Thyroid gland (tissue), 4 donors: Measurements from ENCODE around the gene HOXC6. TPM values are rescaled to one million over a fixed set of nuclear protein-coding genes. Genes with fewer than 3 reads are reported as not detected.
"Not testable (repeated sequence)": the region's sequence is repeated elsewhere in the genome, so short reads cannot be mapped to it uniquely, and the experiment has no call there.

Source experiments
- DNase-seq, 2 donors: peaks; one replicate each; pipeline ENCODE4 v3.0.0-alpha.2; 2019
- H3K27ac ChIP-seq, 3 donors: fragments of 200-600 bp; sonication (generic); 1 replicate in 2 of 3; 2 replicates in 1 of 3; pipeline ENCODE4 v1.5.1; 2016 to 2019; ENCODE audit warnings: mild to moderate bottlenecking in 1 of 3, moderate library complexity in 1 of 3
- H3K27me3 ChIP-seq: fragments of 200-600 bp; sonication (generic); one replicate; pipeline ENCODE4 v1.5.1; 2019
- H3K36me3 ChIP-seq, 2 donors: fragments of 200-600 bp; sonication (generic); one replicate each; pipeline ENCODE4 v1.5.1; 2016 to 2019
- H3K4me1 ChIP-seq, 2 donors: fragments of 200-600 bp; sonication (generic); one replicate each; pipeline ENCODE4 v1.5.1; 2017 to 2019
- H3K4me3 ChIP-seq, 3 donors: fragments of 200-600 bp; sonication (generic); replicated peaks in 1 of 3; 1 replicate in 2 of 3; 2 replicates in 1 of 3; pipeline ENCODE4 v1.5.1; 2016; ENCODE audit warnings: mild to moderate bottlenecking in 1 of 3
- H3K9me3 ChIP-seq: fragments of 200-600 bp; sonication (generic); one replicate; pipeline ENCODE4 v1.5.1; 2017
- CTCF ChIP-seq, 6 experiments: fragments of 200-600 bp in 3 of 6; fragments of 450-650 bp in 3 of 6; sonication (generic) in 3 of 6; IDR thresholded peaks; one replicate each; pipeline ENCODE4 v1.5.1; 2016 to 2019; ENCODE audit warnings: antibody characterized with exemption in 6 of 6, mild to moderate bottlenecking in 2 of 6, inconsistent platforms in 1 of 6, moderate library complexity in 1 of 6
- POLR2A ChIP-seq, 2 donors: fragments of 450-650 bp; IDR thresholded peaks; one replicate each; pipeline ENCODE4 v1.6.1; 2017; ENCODE audit warnings: antibody characterized with exemption in 2 of 2, mild to moderate bottlenecking in 2 of 2, moderate library complexity in 1 of 2
- WGBS, 2 donors: methylation state at CpG; one replicate each; pipeline ENCODE4 v1.1.5; 2017; 5-methylcytosine and 5-hydroxymethylcytosine counted together
- intact Hi-C: fragments of 100-400 bp; cut with DNase I; formaldehyde crosslinking; loops from one replicate; pipeline ENCODE4 v1.15.1; 2023
- total RNA-seq, 4 donors: library from RNA; depleted of rRNA; stranded (reverse); fragments of >200 nt; gene quantifications; one replicate each; pipeline ENCODE4 v1.2.3, GENCODE V29; 2016

The HOXC6 gene
- total RNA-seq, 4 donors from 2014 or later, result not detected

DNA sequence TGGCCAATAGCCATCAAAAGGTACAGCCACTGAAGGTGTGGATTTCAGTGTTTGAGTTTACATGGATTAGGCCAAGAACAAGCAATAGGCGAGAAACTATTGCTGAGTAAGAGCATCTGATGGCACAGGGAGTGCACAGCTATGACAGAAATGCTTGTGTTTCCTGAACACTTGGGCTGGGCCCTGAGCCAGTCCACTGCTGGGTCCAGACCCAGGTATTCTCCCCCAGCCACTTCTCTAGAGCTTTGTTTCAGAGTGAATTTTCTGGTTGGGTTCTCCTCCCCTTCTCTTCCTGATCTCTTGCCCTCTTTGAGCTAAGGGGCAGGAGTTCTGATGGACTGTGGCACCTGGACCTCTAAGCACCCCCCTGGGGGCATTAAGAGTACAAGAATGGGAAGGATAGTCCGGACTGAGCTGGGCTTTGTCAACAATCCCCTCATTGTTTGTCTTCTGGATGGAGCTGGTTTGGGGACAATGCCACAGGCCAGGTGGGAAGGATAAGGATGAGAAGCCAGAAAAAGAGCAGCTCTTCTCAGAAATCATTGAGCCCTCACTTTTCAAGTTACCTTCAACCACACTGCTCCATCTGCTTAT lies 13.0 kb downstream of the HOXC6 start:
- H3K27me3 ChIP-seq, result peaks cover 14% of the 10 kb centered on the region
- intact Hi-C loops, result no loop called here
- H3K9me3 ChIP-seq, result no peaks in the 10 kb centered on the region
- TF ChIP-seq POLR2A (IDR thresholded peaks at IDR 0.05), result no peak
- no peak for TF ChIP-seq CTCF (IDR thresholded peaks at IDR 0.05)
- DNase-seq, result no peak
- H3K27ac ChIP-seq, result no peak overlapping the region
- H3K4me1 ChIP-seq, result peaks cover 0 to 11% of the 10 kb centered on the region in 2 donors
- 19 to 28% methylated on average over 2 of the region's 2 CpGs for WGBS, 2 donors
- H3K4me3 ChIP-seq, result no peak overlapping the region
- no peaks in the 10 kb centered on the region for H3K36me3 ChIP-seq

DNA sequence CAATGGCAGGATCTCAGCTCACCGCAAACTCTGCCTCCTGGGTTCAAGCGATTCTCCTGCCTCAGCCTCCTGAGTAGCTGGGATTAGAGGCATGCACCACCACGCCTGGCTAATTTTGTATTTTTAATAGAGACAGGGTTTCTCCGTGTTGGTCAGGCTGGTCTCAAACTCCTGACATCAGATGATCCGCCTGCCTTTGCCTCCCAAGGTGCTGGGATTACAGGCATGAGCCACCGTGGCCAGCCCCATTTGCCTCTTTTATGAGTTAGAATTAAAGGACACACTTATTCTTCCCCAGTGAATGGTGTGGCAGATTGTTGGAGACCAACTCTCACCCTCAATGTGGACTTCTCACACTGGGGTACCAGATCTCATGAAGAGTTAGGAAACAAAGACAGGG lies 13.8 kb downstream of the HOXC6 start:
- H3K4me1 ChIP-seq, result not testable (repeated sequence)
- WGBS, 2 donors, result 50 to 59% methylated on average over 6 of the region's 6 CpGs
- H3K27me3 ChIP-seq, result peaks cover 20% of the 10 kb centered on the region

GRCh38 chr12:54042970-54043853 lies 15.0 kb downstream of the HOXC6 start:
- no peaks in the 10 kb centered on the region for H3K9me3 ChIP-seq
- TF ChIP-seq POLR2A (IDR thresholded peaks at IDR 0.05) (no peak), CTCF (IDR thresholded peaks at IDR 0.05) (no peak)
- intact Hi-C loops, result no loop called here
- peaks cover 27% of the 10 kb centered on the region for H3K27me3 ChIP-seq
- DNase-seq, result no peak
- H3K4me3 ChIP-seq, result no peak overlapping the region
- peaks cover 0 to 13% of the 10 kb centered on the region in 2 donors for H3K4me1 ChIP-seq
- H3K36me3 ChIP-seq, result no peaks in the 10 kb centered on the region
- no peak overlapping the region for H3K27ac ChIP-seq
- WGBS, 2 donors, result 33 to 36% methylated on average over 6 of the region's 6 CpGs

More for the DNA sequence above, 13.8 kb downstream of the HOXC6 start:
- DNase-seq, H3K27ac ChIP-seq, H3K36me3 ChIP-seq, H3K9me3 ChIP-seq, intact Hi-C loops, H3K4me3 ChIP-seq: not testable (repeated sequence)

DNA sequence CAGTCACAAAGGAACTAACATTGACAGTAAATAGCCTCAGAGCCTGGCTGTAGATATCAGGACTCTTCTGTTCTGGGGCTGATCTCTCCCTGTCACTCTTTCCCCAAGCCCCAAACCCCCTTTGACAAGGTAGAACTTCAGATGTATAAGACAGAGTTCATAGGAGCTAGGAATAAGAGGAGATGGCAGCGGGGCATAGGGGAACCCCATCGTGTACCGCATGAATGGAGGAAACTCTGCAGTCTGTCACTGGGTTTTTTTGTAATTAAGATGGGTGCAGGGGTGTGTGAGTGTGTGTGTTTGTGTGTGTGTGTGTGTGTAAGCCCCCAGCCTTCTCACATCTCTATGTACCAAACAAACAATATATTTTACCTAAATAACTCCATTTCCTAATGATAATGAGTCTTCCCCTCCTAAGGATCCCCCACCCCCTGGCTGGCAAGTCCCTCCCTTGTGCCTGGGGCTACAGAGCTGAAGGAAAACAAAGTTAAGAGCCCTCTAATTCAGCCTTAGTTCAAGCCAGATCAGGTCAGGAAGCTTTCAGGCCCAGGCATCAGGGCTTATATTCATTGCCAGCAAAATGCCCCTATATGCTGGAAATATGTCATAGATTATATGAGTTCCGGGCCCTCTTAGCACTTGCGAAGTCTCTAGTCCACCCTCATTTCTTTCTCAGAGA lies 16.3 kb downstream of the HOXC6 start:
- intact Hi-C loops, result no loop called here
- 24 to 32% methylated on average over 5 of the region's 5 CpGs for WGBS, 2 donors
- Histone ChIP-seq H3K9me3 (no peaks in the 10 kb centered on the region), H3K4me3 (no peak overlapping the region), H3K27me3 (peaks cover 29% of the 10 kb centered on the region), H3K36me3 (no peaks in the 10 kb centered on the region), H3K4me1 (peaks cover 0 to 12% of the 10 kb centered on the region in 2 donors), H3K27ac (no peak overlapping the region)
- no peak for DNase-seq
- TF ChIP-seq POLR2A (IDR thresholded peaks at IDR 0.05) (no peak), CTCF (IDR thresholded peaks at IDR 0.05) (no peak)

GRCh38 chr12:54045401-54045800 lies 17.2 kb downstream of the HOXC6 start:
- TF ChIP-seq POLR2A (IDR thresholded peaks at IDR 0.05) (no peak), CTCF (IDR thresholded peaks at IDR 0.05) (no peak)
- Histone ChIP-seq H3K27me3 (peaks cover 37% of the 10 kb centered on the region), H3K9me3 (no peaks in the 10 kb centered on the region), H3K36me3 (no peaks in the 10 kb centered on the region), H3K4me3 (no peak overlapping the region), H3K27ac (no peak overlapping the region), H3K4me1 (peaks cover 0 to 10% of the 10 kb centered on the region in 2 donors)
- intact Hi-C loops, result no loop called here
- DNase-seq, result no peak
